HT1080 (cell line): ENCODE results near the gene MEN1. TPM values are rescaled to one million over a fixed set of nuclear protein-coding genes. Genes with fewer than 3 reads are reported as not detected.
"Not testable (repeated sequence)": the region's sequence is repeated elsewhere in the genome, so short reads cannot be mapped to it uniquely, and the experiment has no call there.

ENCODE experiments used
- DNase-seq: peaks from one replicate; pipeline ENCODE4 v3.0.0-alpha.2; 2015; ENCODE audit warnings: low read depth
- total RNA-seq: library from RNA; depleted of rRNA; stranded (reverse); fragments of >200 nt; shearing (Covaris generic); gene quantifications from 2 replicates; pipeline ENCODE4 v1.2.3, GENCODE V29; 2014

Gene MEN1
- total RNA-seq, 1 experiment from 2014 or later: 34.1 TPM

DNA sequence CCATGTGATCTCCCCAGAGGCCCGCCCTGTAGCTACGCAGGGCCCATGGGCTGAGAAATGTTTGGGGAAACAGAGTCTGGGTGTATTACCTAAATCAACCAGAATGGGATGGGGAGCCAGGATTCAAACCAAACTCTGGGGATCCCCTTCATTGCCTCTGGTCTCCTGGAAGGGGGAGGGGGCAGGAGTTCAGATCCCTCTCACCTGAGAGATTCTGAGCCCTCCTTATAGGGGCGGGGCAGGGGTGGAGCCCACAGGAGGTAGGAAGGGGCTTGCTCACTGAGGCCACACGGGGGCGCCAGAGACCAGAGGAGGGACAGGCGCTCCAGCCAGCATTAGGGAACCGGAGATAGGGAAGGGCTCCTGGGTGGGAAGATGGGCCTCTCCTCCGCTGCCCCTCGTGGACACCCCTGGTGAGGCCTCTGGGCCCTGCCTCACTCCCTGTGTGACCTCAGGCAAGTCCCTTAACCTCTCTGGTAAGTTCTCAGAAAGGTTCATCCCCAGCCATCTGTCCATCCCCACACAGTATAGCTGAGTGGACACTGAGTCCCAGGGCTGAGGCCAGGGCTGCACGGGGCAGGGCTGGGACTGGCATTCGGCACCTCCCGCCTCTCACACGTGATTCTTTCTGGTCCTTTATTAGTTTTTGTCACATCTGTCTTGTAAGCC is 36.8 kb upstream of the MEN1 start:
- peak; percentile 85 for DNase-seq

- DNase-seq: not testable (repeated sequence)
Observed at GRCh38 chr11:64845776-64846129, 35.4 kb upstream of the MEN1 start.

DNA sequence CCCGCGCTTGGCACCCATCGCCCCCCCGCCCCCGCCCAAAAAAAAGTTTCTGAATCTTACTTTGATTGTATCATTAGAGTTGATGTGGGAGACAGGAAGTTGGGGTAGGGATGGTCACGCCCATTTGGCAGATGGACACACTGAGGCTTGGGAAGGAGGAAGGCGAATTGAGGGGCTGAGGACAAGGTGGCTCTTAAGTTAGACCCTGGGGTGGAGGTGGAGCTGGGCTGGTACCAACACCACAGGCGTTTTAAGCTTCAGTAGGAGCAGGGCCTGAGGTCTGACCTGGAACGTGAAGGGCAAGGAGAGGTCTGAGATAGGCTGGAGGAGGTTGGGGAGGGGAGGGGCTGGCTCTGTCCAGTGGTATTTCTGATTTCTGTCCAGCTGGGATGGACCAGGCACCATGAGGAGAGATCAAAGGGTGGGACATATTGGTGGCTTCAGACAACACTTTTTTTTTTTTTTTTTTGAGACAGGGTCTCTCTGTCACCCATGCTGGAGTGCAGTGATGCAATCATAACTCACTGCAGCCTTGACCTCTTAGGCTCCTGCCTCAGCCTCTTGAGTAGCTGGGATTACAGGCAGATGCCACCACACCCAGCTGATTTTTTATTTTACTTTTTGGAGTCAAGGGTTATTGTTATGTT is 34.9 kb upstream of the MEN1 start:
- no peak for DNase-seq

DNA sequence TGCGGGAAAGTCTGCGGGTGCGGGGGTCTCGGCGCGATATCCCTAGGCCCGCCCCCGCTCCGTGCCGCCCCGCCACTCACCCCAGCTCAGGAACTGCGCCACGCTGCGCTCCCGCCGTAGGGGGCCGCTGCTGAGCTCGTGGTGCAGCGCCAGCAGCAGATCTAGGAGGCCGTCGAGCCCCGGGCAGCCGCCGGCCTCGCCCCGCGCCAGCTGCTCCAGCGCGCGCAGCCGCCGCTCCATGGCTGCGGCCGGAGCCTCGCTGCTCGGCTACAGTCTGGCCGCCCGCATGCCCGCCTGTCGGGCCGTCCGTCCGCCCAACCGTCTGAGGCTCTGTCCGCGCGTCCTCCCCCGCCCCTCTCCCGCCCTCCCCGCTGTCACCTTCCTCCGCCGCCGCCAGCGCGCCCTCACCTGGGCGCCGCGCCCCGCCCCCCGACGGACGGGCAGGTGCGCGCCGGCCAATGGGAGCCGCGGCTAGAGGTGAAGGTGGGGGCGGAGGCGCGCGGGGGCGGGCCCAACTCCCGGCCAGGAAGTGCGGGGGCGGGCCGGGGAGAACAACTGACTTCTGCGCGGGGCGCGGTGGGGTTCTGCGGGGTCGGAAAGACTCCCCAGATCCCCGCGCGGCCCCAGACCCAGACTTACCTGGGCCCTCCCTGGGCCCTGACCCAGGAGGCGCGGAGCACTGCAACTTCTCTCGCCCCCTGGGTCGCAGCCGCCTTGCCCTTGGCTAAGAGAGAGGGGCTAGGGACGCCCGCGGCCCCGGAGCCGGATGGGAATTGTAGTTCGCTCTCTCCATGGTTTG is 34.2 kb upstream of the MEN1 start, which contains the start of gene CDC42BPG:
Gene CDC42BPG, minus strand, starts transcription at position 324 of the 799 bp plus-strand sequence. Its CDS starts 84 bp downstream, at position 240.
- DNase-seq: no peak

DNA sequence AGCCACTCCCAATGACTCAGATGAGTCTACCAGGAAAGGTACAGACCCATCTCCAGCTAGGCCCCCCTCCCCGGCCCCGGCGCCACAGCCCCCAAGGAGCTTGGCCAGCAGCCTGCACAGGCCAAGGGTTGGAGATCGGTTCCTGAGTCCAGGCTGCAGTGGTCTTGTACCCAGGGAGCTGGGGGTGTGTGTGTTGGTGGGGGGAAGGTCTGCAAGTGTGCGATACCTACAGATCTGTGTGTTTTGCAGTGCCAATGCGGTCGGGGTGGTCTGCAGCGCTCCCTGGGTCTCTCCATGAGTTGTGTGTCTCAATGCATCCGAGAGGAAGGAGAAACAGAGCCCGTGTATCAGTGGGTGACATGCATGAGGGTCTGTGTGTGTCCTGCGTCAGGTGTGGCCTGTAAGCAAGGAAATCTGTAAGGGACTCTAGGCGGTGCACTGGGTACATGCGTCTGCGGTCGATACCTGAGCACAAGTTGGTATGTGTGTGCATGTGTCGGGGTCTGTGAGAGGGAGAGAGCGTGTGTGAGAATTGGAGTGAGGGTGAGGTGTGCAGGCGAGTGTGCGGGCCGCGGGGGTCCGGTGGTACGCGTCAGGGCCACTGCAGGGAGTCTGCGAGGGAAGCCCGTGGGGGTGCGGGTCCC is 33.5 kb upstream of the MEN1 start:
- DNase-seq: no peak

DNA sequence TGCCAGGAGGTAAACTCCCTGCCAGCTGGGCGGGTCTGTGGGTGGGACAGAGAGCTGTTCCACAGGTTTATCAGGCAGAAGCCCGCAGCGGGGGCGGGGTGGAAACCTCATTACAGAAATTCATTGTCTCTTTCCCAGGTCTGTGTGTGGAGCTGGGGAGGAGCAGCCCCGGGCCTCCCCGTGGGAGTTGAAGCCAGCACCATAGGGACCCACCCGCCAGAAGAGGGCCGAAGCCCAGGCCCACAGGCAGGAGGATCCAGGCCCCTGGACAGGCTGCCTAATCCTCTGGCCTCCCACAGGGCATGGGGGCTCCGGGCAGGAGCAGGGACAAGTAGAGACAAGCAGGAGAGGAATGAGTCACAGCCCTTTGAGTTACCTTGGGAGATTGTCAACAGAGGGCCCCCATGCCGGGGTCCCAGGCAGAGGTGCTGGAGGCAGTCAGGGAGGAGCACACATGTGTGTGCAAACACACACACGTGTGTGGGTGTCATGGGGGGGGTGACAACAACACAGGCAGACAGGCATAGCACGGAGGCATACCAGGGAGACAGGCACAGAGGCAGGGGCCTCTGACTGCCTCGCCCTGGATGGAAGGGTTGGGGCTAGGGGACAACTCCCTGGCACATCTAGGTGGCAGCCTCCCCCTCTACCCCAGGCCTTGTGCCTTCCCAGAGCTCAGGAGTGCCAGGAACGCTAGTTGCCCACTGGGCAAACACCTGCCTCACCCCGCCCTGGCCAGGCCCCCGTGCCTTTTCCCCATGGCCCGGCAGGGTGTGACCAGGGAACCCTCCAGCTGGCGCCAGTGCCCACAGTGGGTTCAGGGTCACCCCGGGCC is 32.7 kb upstream of the MEN1 start:
- peak; percentile 57 for DNase-seq

- no peak for DNase-seq
Observed at GRCh38 chr11:64842366-64842759, 32.0 kb upstream of the MEN1 start.

DNA sequence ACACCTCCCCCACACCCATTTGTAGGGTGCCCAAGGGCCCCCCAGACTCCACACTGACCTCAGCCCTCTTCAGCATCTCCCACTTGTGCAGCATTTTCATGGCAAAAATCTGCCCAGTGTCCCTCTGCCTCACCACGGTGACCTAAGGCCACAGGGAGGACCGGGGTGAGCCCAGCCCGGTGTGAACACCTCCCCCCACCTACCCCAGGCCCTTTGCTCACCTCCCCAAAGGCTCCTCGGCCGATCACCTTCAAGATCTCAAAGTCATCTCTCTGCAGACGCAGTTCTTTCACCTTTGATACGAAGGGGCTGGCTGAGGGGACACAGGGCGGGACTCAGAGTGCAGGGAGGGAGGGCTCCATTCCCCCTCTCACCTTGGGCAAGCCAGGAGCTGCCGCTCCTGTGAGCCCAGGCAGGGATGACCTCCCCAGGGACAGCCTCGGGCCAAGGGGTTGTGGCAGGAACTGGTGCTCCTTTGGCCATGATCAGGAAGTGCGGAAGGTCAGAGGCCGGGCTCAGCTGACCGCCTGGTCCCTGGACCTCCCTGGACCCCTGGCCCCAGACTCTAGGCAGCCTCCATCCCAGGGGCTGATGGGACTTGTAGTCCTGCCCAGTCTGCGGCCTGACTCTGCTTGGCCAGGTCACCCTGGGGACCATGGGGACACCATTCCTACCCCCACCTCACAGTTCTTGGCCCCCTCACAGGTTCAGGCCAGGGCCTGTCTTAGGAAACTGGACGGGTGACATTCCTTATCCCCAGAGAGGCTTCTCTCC is 31.4 kb upstream of the MEN1 start:
- no peak for DNase-seq

GRCh38 chr11:64839887-64840782 is 29.8 kb upstream of the MEN1 start:
- DNase-seq: no peak

DNA sequence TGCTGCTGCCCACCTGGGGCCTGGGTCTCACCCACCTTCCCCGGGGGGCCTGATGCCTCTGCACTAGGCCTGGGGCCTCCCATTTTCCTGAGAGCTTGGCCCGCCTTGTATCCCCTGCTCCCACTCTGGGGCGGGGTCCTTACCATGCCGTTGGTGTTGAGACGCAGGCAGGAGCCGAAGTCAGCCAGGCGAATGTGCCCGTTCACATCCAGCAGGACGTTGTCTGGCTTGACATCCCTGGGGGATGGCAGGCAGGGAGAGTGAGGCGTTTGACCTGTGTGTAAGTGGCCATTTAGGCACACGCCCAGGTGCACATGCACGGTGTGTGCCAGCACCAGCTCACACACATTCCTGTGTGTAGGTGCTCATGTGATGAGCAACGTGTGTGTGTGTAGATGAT is 29.0 kb upstream of the MEN1 start:
- no peak for DNase-seq

GRCh38 chr11:64838600-64839334 is 28.4 kb upstream of the MEN1 start:
- DNase-seq: no peak

GRCh38 chr11:64837887-64838351 is 27.6 kb upstream of the MEN1 start:
- no peak for DNase-seq

- DNase-seq: no peak
Observed at GRCh38 chr11:64836448-64837072, 26.2 kb upstream of the MEN1 start.

DNA sequence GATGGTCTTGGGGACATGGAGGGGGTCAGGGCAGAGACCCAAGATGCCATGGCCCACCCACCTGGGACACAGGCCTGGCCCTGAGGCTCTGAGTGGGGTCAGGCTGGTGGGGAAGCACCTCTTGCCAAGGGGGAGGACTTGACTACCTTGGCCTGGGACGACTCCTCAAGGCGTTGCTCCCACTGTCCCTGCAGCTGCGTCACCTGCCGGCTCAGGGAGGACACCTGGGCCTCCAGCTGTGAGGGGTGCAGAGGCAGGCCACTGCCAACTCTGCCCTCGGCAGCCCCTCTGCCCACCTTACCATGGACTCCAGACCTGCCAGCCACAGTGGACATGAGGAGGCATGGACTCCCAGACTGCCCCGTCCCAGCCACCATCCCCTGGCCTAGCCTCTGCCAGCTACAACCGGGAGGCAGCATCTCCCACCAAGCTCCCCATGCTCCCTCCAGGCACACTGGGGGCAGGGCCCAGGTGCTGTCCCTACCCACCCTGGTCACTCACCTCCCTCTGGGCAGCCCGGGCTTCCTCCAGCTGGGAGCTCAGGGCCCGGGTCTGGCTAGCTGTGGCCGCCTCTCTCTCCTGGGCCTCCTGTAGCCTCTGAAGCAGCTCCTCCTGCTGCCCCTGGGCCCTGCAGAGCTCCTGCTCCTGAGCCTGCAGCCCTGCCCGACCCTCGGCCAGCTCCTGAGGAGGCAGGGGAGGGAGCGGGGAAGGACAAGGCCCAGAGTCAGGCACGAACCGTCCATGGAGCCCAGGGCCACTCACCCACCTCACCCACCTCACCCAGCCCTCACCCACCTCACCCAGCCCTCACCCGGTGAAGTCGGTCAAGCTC is 25.5 kb upstream of the MEN1 start:
- DNase-seq: no peak

- peak; percentile 84 for DNase-seq
Observed at GRCh38 chr11:64834723-64835615, 24.6 kb upstream of the MEN1 start.
